GM23248 (cell line): ENCODE measurements around the gene AAK1. TPM values are rescaled to one million over a fixed set of nuclear protein-coding genes. Genes with fewer than 3 reads are reported as not detected.

ENCODE experiments used
- DNase-seq: peaks from one replicate; pipeline ENCODE4 v3.0.0-alpha.2; 2015
- H2AFZ ChIP-seq: fragments of 200-600 bp; sonication (generic); 2 replicates; pipeline ENCODE4 v1.6.1; 2016; ENCODE audit warnings: antibody characterized with exemption
- H3F3A ChIP-seq: fragments of 200-600 bp; sonication (generic); 2 replicates; pipeline ENCODE4 v1.6.1; 2016; ENCODE audit warnings: mild to moderate bottlenecking, antibody characterized with exemption, mixed run types; ENCODE audit not compliant: insufficient read depth
- H3K27ac ChIP-seq: fragments of 200-600 bp; sonication (generic); 2 replicates; pipeline ENCODE4 v1.5.1; 2016; ENCODE audit warnings: mild to moderate bottlenecking
- H3K27me3 ChIP-seq: fragments of 200-600 bp; sonication (generic); replicated peaks from 2 replicates; pipeline ENCODE4 v1.6.1; 2016; ENCODE audit warnings: mild to moderate bottlenecking; ENCODE audit not compliant: insufficient read depth
- H3K36me3 ChIP-seq: fragments of 200-600 bp; sonication (generic); 2 replicates; pipeline ENCODE4 v1.6.1; 2016; ENCODE audit warnings: low read depth, mild to moderate bottlenecking
- H3K4me1 ChIP-seq: fragments of 200-600 bp; sonication (generic); 2 replicates; pipeline ENCODE4 v1.6.1; 2016; ENCODE audit warnings: mild to moderate bottlenecking; ENCODE audit not compliant: insufficient read depth
- H3K4me2 ChIP-seq: fragments of 200-600 bp; sonication (generic); one replicate; pipeline ENCODE4 v1.6.1; 2016; ENCODE audit warnings: mild to moderate bottlenecking; ENCODE audit not compliant: unreplicated experiment
- H3K4me3 ChIP-seq: fragments of 200-600 bp; sonication (generic); 2 replicates; pipeline ENCODE4 v1.5.1; 2016; ENCODE audit warnings: mild to moderate bottlenecking
- H3K79me2 ChIP-seq: fragments of 200-600 bp; sonication (generic); 2 replicates; pipeline ENCODE4 v1.6.1; 2016; ENCODE audit warnings: mild to moderate bottlenecking; ENCODE audit not compliant: insufficient read depth
- H3K9ac ChIP-seq: fragments of 200-600 bp; sonication (generic); 2 replicates; pipeline ENCODE4 v1.6.1; 2016; ENCODE audit warnings: mild to moderate bottlenecking
- H3K9me2 ChIP-seq: fragments of 200-600 bp; sonication (generic); 2 replicates; pipeline ENCODE4 v1.6.1; 2016; ENCODE audit warnings: mixed run types, mild to moderate bottlenecking, moderate library complexity; ENCODE audit not compliant: insufficient read depth
- H3K9me3 ChIP-seq: fragments of 200-600 bp; sonication (generic); one replicate; pipeline ENCODE4 v1.6.1; 2017; ENCODE audit warnings: low read depth
- H4K20me1 ChIP-seq: fragments of 200-600 bp; sonication (generic); 2 replicates; pipeline ENCODE4 v1.6.0; 2016; ENCODE audit not compliant: insufficient read depth
- EZH2 ChIP-seq: fragments of 200-600 bp; sonication (generic); IDR thresholded peaks from 2 replicates; pipeline ENCODE4 v1.6.1; 2018; ENCODE audit warnings: antibody characterized with exemption, mild to moderate bottlenecking; ENCODE audit not compliant: insufficient read depth, poor library complexity, severe bottlenecking
- EZH2phosphoT487 ChIP-seq: fragments of 200-600 bp; sonication (generic); IDR thresholded peaks from 2 replicates; pipeline ENCODE4 v1.6.1; 2018; ENCODE audit warnings: antibody characterized with exemption, moderate library complexity, mild to moderate bottlenecking, low read depth; ENCODE audit not compliant: insufficient read depth
- WGBS, 2 experiments: methylation state at CpG; one replicate each; pipeline ENCODE4 v1.1.6; 2015 to 2017; ENCODE audit warnings: low lambda C conversion rate in 2 of 2, low coverage in 1 of 2; ENCODE audit errors: missing lambda C conversion rate in 2 of 2; 5-methylcytosine and 5-hydroxymethylcytosine counted together
- in situ Hi-C: fragments of 300-500 bp; cut with MboI; formaldehyde crosslinking; loops from 2 replicates; pipeline ENCODE4 v1.15.0; 2020
- polyA plus RNA-seq: library from polyadenylated mRNA; unstranded; fragments of >200 nt; fragmentation: Nextera tagmentation; extraction: Ambion mirVana; gene quantifications from 2 replicates; pipeline ENCODE4 v1.2.1, GENCODE V29; 2016
- total RNA-seq: library from RNA; depleted of rRNA; stranded (reverse); fragments of >200 nt; shearing (Covaris generic); gene quantifications from 2 replicates; pipeline ENCODE4 v1.2.3, GENCODE V29; 2014

AAK1 gene
- total and polyA plus RNA-seq, 2 experiments from 2014 or later: 41.2 to 50.7 TPM

DNA sequence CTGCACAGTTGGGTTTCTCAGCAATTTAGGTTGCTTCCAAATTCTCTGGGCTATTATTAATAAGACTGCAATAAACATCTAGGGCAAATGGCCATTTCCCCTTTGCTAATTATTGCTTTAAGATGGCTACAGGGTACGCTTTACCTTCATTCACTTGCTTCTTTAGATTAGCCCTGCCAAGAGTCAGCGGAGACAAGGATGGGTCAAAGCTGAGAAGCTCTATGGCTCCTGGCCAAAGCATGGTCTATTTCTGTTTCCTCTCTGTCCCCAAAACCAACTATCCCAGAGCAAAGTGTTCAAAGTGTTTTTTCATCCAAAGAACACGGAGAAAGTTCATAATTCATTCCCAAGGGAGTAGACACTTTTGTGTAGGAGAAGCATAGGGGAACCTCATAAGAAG, 131.1 kb downstream of the AAK1 start:
- no peak overlapping the region for H3K27ac ChIP-seq
- 0 out of 2 replicates have a peak, but pooled peaks cover 12% of the 10 kb centered on the region for H3K79me2 ChIP-seq
- H3F3A ChIP-seq: peaks cover 17% of the 10 kb centered on the region
- no peaks in the 10 kb centered on the region for H4K20me1 ChIP-seq
- no peak overlapping the region for H3K4me2 ChIP-seq
- 99% methylated on average over 3 of the region's 3 CpGs for WGBS, 2 experiments
- TF ChIP-seq EZH2phosphoT487 (no peak), EZH2 (no peak)
- peaks cover 7% of the 10 kb centered on the region; the same call in 1 of the 2 replicates for H3K4me1 ChIP-seq
- peaks cover 65% of the 10 kb centered on the region for H3K36me3 ChIP-seq
- H3K9me2 ChIP-seq: no peaks in the 10 kb centered on the region
- no peaks in the 10 kb centered on the region for H3K9me3 ChIP-seq
- in situ Hi-C loops: no loop called here
- no peak for DNase-seq
- no peak overlapping the region for H3K9ac ChIP-seq
- no peak overlapping the region for H2AFZ ChIP-seq
- H3K4me3 ChIP-seq: no peak overlapping the region
- no peaks in the 10 kb centered on the region for H3K27me3 ChIP-seq

DNA sequence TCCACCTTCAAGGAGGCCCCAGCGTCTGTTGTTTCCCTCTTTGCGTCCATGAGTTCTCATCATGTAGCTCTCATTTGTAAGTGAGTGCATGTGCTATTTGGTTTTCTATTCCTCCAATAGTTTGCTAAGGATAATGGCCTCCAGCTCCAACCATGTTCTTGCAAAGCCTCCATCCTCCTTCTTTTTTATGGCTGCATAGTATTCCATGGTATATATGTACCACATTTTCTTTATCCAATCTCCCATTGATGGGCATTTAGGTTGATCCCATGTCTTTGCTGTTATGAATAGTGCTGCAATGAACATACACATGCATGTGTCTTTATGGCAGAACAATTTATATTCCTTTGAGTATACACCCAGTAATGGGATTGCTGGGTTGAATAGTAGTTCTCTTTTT, 133.3 kb downstream of the AAK1 start:
- Histone ChIP-seq H3K4me3 (no peak overlapping the region), H3K36me3 (peaks cover 68% of the 10 kb centered on the region), H3K79me2 (0 out of 2 replicates have a peak, but pooled peaks cover 2% of the 10 kb centered on the region), H3K4me2 (no peak overlapping the region), H2AFZ (no peak overlapping the region), H3F3A (peaks cover 22% of the 10 kb centered on the region; the same call in 1 of the 2 replicates), H3K9me3 (no peaks in the 10 kb centered on the region), H3K4me1 (peaks cover 7% of the 10 kb centered on the region; the same call in 1 of the 2 replicates), H3K27me3 (no peaks in the 10 kb centered on the region), H3K9ac (no peak overlapping the region), H4K20me1 (no peaks in the 10 kb centered on the region), H3K27ac (no peak overlapping the region), H3K9me2 (no peaks in the 10 kb centered on the region)
- no peak for TF ChIP-seq EZH2
- TF ChIP-seq EZH2phosphoT487: no peak
- in situ Hi-C loops: no loop called here
- DNase-seq: no peak
- WGBS, 2 experiments: 45 to 50% methylated on average over 2 of the region's 2 CpGs

DNA sequence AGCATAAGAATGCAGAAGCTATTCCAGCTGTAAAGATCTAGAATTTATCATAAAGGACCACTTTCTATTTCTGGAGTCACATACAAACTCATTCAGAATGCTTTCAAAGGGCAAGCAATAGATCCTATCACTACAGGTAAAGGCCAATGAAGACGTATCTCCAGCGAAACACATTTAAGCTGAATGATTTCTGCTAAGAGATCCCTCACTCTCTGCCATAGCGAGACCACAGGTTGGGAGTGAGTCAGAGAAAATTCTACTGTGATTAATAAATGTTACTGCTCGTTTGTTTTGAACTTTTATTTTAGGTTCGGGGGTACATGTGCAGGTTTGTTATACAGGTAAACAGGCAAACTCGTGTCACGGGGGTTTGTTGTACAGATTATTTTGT, 133.8 kb downstream of the AAK1 start:
- Histone ChIP-seq H3K9ac (no peak overlapping the region), H4K20me1 (no peaks in the 10 kb centered on the region), H3K79me2 (no peaks in the 10 kb centered on the region), H3K4me1 (peaks cover 7% of the 10 kb centered on the region; the same call in 1 of the 2 replicates), H3K36me3 (peaks cover 72% of the 10 kb centered on the region), H3K4me3 (no peak overlapping the region), H3K27ac (no peak overlapping the region), H3K9me3 (no peaks in the 10 kb centered on the region), H3K27me3 (no peaks in the 10 kb centered on the region), H2AFZ (no peak overlapping the region), H3F3A (peaks cover 22% of the 10 kb centered on the region; the same call in 1 of the 2 replicates), H3K9me2 (no peaks in the 10 kb centered on the region), H3K4me2 (no peak overlapping the region)
- WGBS, 2 experiments: 95 to 99% methylated on average over 7 of the region's 7 CpGs
- no peak for DNase-seq
- TF ChIP-seq EZH2phosphoT487 (no peak), EZH2 (no peak)
- in situ Hi-C loops: no loop called here

DNA sequence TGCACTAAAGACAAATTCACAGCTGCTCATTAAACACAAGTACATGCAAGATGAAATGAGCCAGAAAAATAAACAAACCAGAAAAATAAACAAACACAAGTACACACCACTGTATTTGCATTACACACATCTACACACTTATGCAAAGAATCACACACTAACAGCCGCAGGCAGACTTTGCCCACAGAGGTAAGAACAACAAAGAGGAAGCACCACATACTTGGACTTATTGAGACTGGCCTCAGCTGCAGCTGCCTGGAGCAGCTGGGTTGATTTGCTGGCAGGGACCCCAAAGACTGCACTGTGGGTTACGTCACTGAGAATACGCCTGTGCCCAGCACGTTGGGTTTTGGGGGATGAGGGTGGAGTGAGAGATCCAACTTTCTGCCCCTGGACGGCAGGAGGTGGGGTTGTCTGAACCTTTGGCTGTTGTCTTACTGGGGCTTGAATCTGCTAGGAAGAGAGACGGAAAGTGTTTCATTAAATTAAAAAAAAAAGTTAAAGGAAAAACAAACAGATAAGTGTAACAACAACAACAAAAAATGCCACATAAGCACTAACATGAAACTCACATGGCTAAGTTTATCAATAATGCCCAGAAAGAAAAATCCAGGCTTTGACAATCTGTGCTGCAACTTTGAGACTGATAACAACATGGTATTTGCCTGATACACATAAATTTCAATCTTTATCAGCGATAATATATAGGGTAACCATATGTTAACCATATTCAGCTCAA, 134.4 kb downstream of the AAK1 start:
- no peak for DNase-seq

More for the DNA sequence above, 134.4 kb downstream of the AAK1 start:
- Histone ChIP-seq H3K36me3 (peaks cover 70% of the 10 kb centered on the region), H3K27me3 (no peaks in the 10 kb centered on the region), H2AFZ (no peak overlapping the region), H3K4me1 (peaks cover 7% of the 10 kb centered on the region; the same call in 1 of the 2 replicates), H3K27ac (no peak overlapping the region), H3K9ac (no peak overlapping the region), H3K4me3 (no peak overlapping the region), H3K79me2 (no peaks in the 10 kb centered on the region), H3K9me3 (no peaks in the 10 kb centered on the region), H3F3A (peaks cover 22% of the 10 kb centered on the region; the same call in 1 of the 2 replicates), H4K20me1 (no peaks in the 10 kb centered on the region), H3K4me2 (no peak overlapping the region), H3K9me2 (no peaks in the 10 kb centered on the region)
- in situ Hi-C loops: no loop called here
- TF ChIP-seq EZH2phosphoT487 (no peak), EZH2 (no peak)
- 53 to 59% methylated on average over 7 of the region's 7 CpGs for WGBS, 2 experiments
